Peyer's patch (tissue), 4 donors: Measurements from ENCODE around the gene RARB. TPM values are rescaled to one million over a fixed set of nuclear protein-coding genes. Genes with fewer than 3 reads are reported as not detected.

Experiments used
- DNase-seq, 3 donors: peaks; one replicate each; pipeline ENCODE4 v3.0.0-alpha.2; 2017 to 2019
- H3K27ac ChIP-seq, 4 donors: fragments of 200-600 bp; sonication (generic); one replicate each; pipeline ENCODE4 v1.5.1; 2016 to 2019
- H3K27me3 ChIP-seq, 2 donors: fragments of 200-600 bp; sonication (generic); one replicate each; pipeline ENCODE4 v1.5.1; 2019
- H3K36me3 ChIP-seq, 3 donors: fragments of 200-600 bp; sonication (generic); one replicate each; pipeline ENCODE4 v1.5.1; 2016 to 2019
- H3K4me1 ChIP-seq, 4 donors: fragments of 200-600 bp; sonication (generic); one replicate each; pipeline ENCODE4 v1.5.1; 2016 to 2019
- H3K4me3 ChIP-seq, 4 donors: fragments of 200-600 bp; sonication (generic); 1 replicate in 3 of 4; 2 replicates in 1 of 4; pipeline ENCODE4 v1.5.1; 2016 to 2019; ENCODE audit warnings: mild to moderate bottlenecking in 1 of 4
- H3K9me3 ChIP-seq, 4 donors: fragments of 200-600 bp; sonication (generic); one replicate each; pipeline ENCODE4 v1.5.1; 2016 to 2019; ENCODE audit warnings: mild to moderate bottlenecking in 1 of 4
- CTCF ChIP-seq, 6 experiments: fragments of 450-650 bp in 4 of 6; fragments of 200-600 bp in 2 of 6; sonication (generic) in 1 of 6; IDR thresholded peaks; one replicate each; pipeline ENCODE4 v1.5.1; 2017 to 2019; ENCODE audit warnings: antibody characterized with exemption in 6 of 6, mild to moderate bottlenecking in 3 of 6, moderate library complexity in 1 of 6
- POLR2A ChIP-seq, 2 donors: fragments of 450-650 bp; IDR thresholded peaks; one replicate each; pipeline ENCODE4 v1.5.1; 2017; ENCODE audit warnings: antibody characterized with exemption in 2 of 2, mild to moderate bottlenecking in 2 of 2, moderate library complexity in 2 of 2
- total RNA-seq, 4 donors: library from RNA; depleted of rRNA; stranded (reverse); fragments of >200 nt; gene quantifications; one replicate each; pipeline ENCODE4 v1.1.0, GENCODE V29; 2016

The RARB gene
- total RNA-seq, 4 donors from 2014 or later = 0.53 to 4.1 (median 2.9) TPM

DNA sequence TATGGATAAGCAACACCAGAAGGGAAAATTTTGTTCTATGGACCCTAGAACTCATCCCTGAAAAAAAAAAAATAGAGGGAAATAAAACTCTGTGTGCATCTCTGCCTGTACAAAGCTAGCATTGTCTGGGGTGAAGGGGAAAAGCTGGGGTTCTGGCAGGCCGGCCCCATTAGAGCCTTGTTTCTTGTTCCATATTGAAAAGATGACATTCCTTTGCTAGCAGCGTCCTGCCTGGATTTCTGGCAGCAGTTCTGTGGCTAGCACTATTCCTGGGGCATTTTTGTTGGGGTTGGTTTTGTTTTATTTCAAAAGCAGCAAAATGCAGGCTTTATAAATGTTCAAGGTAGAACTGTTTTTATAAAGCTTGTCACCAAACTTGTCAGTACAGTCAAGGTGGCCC is 45.2 kb downstream of the RARB start:
- Histone ChIP-seq H3K4me1 (peaks cover 0 to 10% (median 0%) of the 10 kb centered on the region in 4 donors), H3K27ac (no peak overlapping the region), H3K9me3 (no peaks in the 10 kb centered on the region), H3K4me3 (no peak overlapping the region), H3K27me3 (no peaks in the 10 kb centered on the region), H3K36me3 (no peaks in the 10 kb centered on the region)
- no peak for DNase-seq
- TF ChIP-seq CTCF (IDR thresholded peaks at IDR 0.05) (no peak), POLR2A (IDR thresholded peaks at IDR 0.05) (no peak)

- H3K4me1 ChIP-seq = peaks cover 0 to 5% (median 0%) of the 10 kb centered on the region in 4 donors
- no peak for DNase-seq
- TF ChIP-seq CTCF (IDR thresholded peaks at IDR 0.05) (no peak), POLR2A (IDR thresholded peaks at IDR 0.05) (no peak)
- no peak overlapping the region for H3K4me3 ChIP-seq
- no peaks in the 10 kb centered on the region for H3K36me3 ChIP-seq
- no peaks in the 10 kb centered on the region for H3K9me3 ChIP-seq
- no peak overlapping the region for H3K27ac ChIP-seq
- no peaks in the 10 kb centered on the region for H3K27me3 ChIP-seq
Observed at GRCh38 chr3:25474052-25474451, 46.0 kb downstream of the RARB start.

- no peak overlapping the region for H3K27ac ChIP-seq
- H3K4me3 ChIP-seq = no peak overlapping the region
- no peaks in the 10 kb centered on the region for H3K27me3 ChIP-seq
- DNase-seq = no peak
- no peaks in the 10 kb centered on the region for H3K36me3 ChIP-seq
- H3K4me1 ChIP-seq = peaks cover 0 to 5% (median 0%) of the 10 kb centered on the region in 4 donors
- no peak for TF ChIP-seq CTCF (IDR thresholded peaks at IDR 0.05)
- no peak for TF ChIP-seq POLR2A (IDR thresholded peaks at IDR 0.05)
- no peaks in the 10 kb centered on the region for H3K9me3 ChIP-seq
Observed at GRCh38 chr3:25476639-25477038, 48.6 kb downstream of the RARB start.

DNA sequence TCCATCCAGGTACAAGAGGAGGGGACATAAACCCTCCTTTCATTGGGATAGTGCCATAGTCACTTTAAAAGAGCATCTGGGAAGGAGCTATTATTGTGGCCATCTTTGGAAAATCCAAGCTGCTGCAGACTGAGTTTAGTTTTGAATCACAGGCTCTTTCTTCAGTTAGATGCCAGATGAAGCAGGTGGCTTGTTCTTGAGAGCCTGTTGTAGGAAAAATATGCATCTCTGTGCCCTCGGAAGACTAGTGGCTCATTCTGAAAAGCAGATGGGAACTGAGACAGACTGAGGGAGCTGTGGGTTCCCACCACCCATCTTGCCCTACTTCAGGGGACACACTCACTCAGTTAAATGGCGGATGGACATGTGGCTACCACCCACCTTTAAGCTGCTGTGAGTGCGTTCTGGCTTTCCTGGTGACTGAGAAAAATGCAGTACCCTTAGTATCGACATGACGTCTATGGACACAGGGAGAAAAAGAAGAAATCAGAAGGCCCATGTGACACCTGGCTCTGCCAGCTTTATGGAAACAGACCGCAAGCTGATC is 50.2 kb downstream of the RARB start:
- Histone ChIP-seq H3K27ac (no peak overlapping the region), H3K27me3 (no peaks in the 10 kb centered on the region), H3K4me3 (no peak overlapping the region), H3K36me3 (no peaks in the 10 kb centered on the region), H3K4me1 (no peaks in the 10 kb centered on the region), H3K9me3 (no peaks in the 10 kb centered on the region)
- TF ChIP-seq POLR2A (IDR thresholded peaks at IDR 0.05) (no peak), CTCF (IDR thresholded peaks at IDR 0.05) (no peak)
- DNase-seq = no peak

GRCh38 chr3:25478964-25479726 is 51.1 kb downstream of the RARB start:
- no peaks in the 10 kb centered on the region for H3K27me3 ChIP-seq
- TF ChIP-seq CTCF (IDR thresholded peaks at IDR 0.05) = no peak
- TF ChIP-seq POLR2A (IDR thresholded peaks at IDR 0.05) = no peak
- no peak overlapping the region for H3K27ac ChIP-seq
- H3K4me1 ChIP-seq = no peaks in the 10 kb centered on the region
- H3K4me3 ChIP-seq = no peak overlapping the region
- H3K36me3 ChIP-seq = no peaks in the 10 kb centered on the region
- no peak for DNase-seq
- H3K9me3 ChIP-seq = no peaks in the 10 kb centered on the region
